Parathyroid adenoma (tissue), 2 donors: Measurements from ENCODE around the gene DPF3.

Experiments used
- H2AFZ ChIP-seq: fragments of 300-600 bp; sonication (generic); one replicate; pipeline ENCODE4 v1.7.0; 2017; ENCODE audit warnings: antibody characterized with exemption, mild to moderate bottlenecking
- H3K27ac ChIP-seq: fragments of 300-600 bp; sonication (generic); one replicate; pipeline ENCODE4 v1.7.0; 2017
- H3K27me3 ChIP-seq: fragments of 300-600 bp; sonication (generic); one replicate; pipeline ENCODE4 v1.7.0; 2017; ENCODE audit warnings: low read length; ENCODE audit not compliant: control insufficient read depth, insufficient read depth
- H3K36me3 ChIP-seq: fragments of 300-600 bp; sonication (generic); one replicate; pipeline ENCODE4 v1.7.0; 2017; ENCODE audit warnings: low read length; ENCODE audit not compliant: control insufficient read depth, insufficient read depth
- H3K4me1 ChIP-seq: fragments of 300-600 bp; sonication (generic); one replicate; pipeline ENCODE4 v1.7.0; 2017; ENCODE audit warnings: control low read depth
- H3K4me2 ChIP-seq: fragments of 300-600 bp; sonication (generic); one replicate; pipeline ENCODE4 v1.7.0; 2017; ENCODE audit warnings: low read length
- H3K4me3 ChIP-seq: fragments of 300-600 bp; sonication (generic); one replicate; pipeline ENCODE4 v1.7.0; 2017; ENCODE audit warnings: low read depth, low read length
- H3K79me2 ChIP-seq: fragments of 300-600 bp; sonication (generic); one replicate; pipeline ENCODE4 v1.7.0; 2017; ENCODE audit warnings: control low read depth
- H3K9ac ChIP-seq: fragments of 300-600 bp; sonication (generic); one replicate; pipeline ENCODE4 v1.7.0; 2017; ENCODE audit warnings: mild to moderate bottlenecking
- H3K9me3 ChIP-seq: fragments of 300-600 bp; sonication (generic); one replicate; pipeline ENCODE4 v1.7.0; 2017; ENCODE audit warnings: low read length; ENCODE audit not compliant: control insufficient read depth
- CTCF ChIP-seq: fragments of 300-600 bp; sonication (generic); IDR thresholded peaks from one replicate; pipeline ENCODE4 v1.7.0; 2017; ENCODE audit warnings: antibody characterized with exemption, mild to moderate bottlenecking
- donor health status: primary hyperparathyroidism.

DPF3 gene

DNA sequence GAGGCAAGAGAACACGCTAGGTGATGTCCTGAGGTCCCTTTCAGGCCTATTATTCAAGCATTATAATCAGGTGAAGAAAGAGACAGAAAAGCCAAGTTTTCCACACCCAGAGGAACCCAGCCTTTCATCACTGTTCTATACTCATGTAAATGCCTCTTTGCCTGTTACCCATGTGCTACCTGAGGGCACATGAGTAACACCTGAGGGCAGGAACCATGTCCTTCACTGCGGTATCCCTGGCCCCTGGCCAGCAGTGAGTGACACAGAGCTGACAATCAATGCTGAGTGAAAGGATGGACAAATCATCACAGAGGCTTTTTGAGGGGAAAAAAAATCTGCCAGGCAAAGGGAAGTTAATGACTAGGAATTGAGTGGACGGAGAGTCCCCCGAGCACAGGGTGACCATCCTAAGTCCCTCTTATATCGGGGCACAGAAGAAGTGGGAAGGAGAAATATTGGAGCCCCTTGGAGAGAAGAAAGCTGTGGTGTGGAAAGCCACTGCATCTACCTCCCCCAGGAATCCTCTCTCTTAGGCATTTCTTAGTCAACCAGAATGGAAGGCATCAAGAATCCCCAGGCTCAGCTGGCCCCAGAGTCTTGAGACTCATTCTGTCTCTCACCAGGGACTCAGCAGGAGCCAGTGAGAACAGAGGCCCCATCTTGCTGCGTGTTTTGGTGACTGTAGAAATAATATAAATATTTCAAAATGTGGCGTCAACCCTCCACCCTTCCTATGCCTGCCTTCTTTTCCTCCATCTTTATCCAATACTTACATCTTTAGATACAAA is 212.9 kb downstream of the DPF3 start:
- Histone ChIP-seq H3K36me3 (no peaks in the 10 kb centered on the region), H3K27me3 (no peaks in the 10 kb centered on the region), H3K79me2 (no peaks in the 10 kb centered on the region), H3K4me1 (peaks cover 10% of the 10 kb centered on the region), H3K9me3 (no peaks in the 10 kb centered on the region), H3K27ac (no peak overlapping the region), H3K9ac (no peak overlapping the region), H2AFZ (no peak overlapping the region), H3K4me3 (no peak overlapping the region), H3K4me2 (no peak overlapping the region)
- no peak for TF ChIP-seq CTCF

DNA sequence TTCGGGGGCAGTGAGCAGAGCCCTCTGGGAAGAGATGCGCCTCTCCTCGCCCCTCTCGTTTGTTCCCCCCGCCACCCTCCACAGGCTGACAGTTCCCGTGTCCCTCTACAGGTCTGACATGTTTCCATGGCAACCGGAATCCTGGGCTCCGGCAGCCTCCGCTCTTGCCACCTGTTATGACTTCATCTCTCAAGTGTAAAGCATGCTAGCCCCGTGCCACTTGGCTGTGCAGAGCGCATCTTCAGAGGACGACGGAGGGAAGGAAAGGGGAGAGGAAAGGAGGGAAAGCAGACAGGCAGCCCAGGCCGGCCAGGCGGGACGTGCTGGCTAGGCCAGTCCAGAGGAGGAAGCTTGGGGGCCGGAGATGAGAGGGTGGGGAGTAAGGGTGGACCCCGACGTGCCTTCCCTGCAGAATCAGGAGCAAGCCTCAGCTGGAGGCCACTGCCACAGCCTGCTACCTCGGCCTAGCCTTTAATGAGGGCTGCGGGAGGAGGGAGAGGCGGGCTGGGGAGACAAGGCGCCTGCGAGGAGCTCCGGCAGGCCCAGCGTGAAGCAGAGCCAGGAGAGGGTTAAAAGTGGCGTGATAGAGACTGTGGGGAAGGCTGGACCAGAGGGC is 214.3 kb downstream of the DPF3 start:
- Histone ChIP-seq H3K36me3 (no peaks in the 10 kb centered on the region), H3K4me1 (peaks cover 10% of the 10 kb centered on the region), H3K27me3 (no peaks in the 10 kb centered on the region), H3K79me2 (no peaks in the 10 kb centered on the region), H3K9ac (no peak overlapping the region), H3K4me2 (no peak overlapping the region), H2AFZ (no peak overlapping the region), H3K9me3 (no peaks in the 10 kb centered on the region), H3K4me3 (no peak overlapping the region), H3K27ac (no peak overlapping the region)
- no peak for TF ChIP-seq CTCF

- no peak for TF ChIP-seq CTCF
- Histone ChIP-seq H3K27ac (no peak overlapping the region), H3K36me3 (no peaks in the 10 kb centered on the region), H3K9ac (no peak overlapping the region), H2AFZ (no peak overlapping the region), H3K4me3 (no peak overlapping the region), H3K27me3 (no peaks in the 10 kb centered on the region), H3K79me2 (no peaks in the 10 kb centered on the region), H3K4me1 (peaks cover 10% of the 10 kb centered on the region), H3K4me2 (no peak overlapping the region), H3K9me3 (no peaks in the 10 kb centered on the region)
Measured at GRCh38 chr14:72679141-72679535, 214.8 kb downstream of the DPF3 start.

- Histone ChIP-seq H2AFZ (no peak overlapping the region), H3K79me2 (no peaks in the 10 kb centered on the region), H3K4me1 (peaks cover 10% of the 10 kb centered on the region), H3K9ac (no peak overlapping the region), H3K9me3 (no peaks in the 10 kb centered on the region), H3K27ac (no peak overlapping the region), H3K4me2 (no peak overlapping the region), H3K4me3 (no peak overlapping the region), H3K27me3 (no peaks in the 10 kb centered on the region), H3K36me3 (no peaks in the 10 kb centered on the region)
- TF ChIP-seq CTCF: no peak
Measured at GRCh38 chr14:72678356-72678755, 215.5 kb downstream of the DPF3 start.
